ENCODE results near the gene SGPP1. TPM values are rescaled to one million over a fixed set of nuclear protein-coding genes. Genes with fewer than 3 reads are reported as not detected.

SGPP1 gene
- total and polyA plus RNA-seq, 2 of the 8 experiments (the other 6 are each of a cell fraction or from before 2014, with no cell fraction given) = 5.7 to 8.1 TPM

DNA sequence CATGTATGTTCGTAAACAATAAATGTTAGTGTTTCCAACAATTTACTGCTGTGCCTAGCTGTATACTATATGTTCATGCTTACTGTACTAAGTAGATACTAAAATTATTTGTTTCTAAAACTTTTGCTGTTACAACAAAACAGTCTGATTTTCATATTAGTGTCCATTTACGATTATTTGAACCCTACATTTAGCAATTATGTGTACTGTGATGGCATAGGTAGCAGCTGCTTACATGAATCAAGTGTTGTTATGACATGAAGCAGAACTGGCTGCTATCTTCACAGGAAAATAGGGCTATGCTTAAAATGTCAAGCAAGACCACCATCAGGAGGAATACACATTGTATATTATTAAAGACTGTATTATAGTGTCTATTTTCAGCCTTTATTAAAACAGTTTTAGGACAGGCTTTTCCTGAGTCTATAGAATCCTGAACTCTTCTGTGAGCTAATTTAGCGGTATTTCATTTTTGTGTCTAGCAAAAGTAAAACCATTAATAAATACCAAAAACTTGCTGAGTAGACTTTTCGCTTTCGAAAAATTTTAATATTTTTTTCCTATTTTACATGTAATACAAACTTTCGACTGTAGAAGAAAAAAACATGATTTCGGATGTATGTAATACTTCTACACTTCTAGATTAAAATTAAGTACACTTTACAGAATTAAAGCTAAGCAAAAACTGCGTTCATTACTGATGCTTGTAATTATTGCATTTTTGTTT lies 85.0 kb downstream of the SGPP1 start (continued):
- TF ChIP-seq CBX5 (IDR thresholded peaks at IDR 0.05; ENCODE audit: low read depth, low read length) (no peak), NANOG (IDR thresholded peaks at IDR 0.05; ENCODE audit: insufficient read depth, low read depth, low read length, poor library complexity, severe bottlenecking) (no peak)
